ENCODE measurements around the gene RNF103.
A peak's percentile ranks its signal among the peaks of the same experiment; 100 is the strongest.
"Not testable (repeated sequence)": the region's sequence is repeated elsewhere in the genome, so short reads cannot be mapped to it uniquely, and the experiment has no call there.

Gene RNF103

DNA sequence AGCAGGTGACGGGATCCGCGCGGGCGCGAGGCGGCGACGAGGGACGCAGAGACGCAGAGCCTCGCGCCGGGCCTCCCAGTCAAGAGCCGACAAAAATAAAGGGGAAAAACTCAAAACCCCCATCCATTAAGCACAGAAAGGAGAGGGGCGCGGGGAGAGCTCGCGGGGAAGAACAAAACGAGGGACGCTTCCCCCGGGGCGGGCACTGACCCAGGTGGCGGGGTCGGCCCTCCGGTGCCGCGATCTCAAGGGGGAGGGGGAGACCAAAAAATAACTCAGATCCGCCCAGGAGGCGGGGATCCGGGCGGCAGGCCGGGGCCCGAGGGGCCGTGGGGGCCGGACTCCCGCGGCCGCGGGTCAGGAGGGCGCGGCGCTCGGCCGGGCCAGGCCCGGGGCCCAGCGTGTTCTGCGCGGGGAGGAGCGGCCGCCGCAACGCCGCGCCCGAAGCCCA is 597 bp downstream of the RNF103 start:
- DNase-seq (ENCODE audit: low read depth, low spot score), result no peak

GRCh38 chr2:86622519-86623042 is 1.1 kb downstream of the RNF103 start:
- DNase-seq (ENCODE audit: low read depth, low spot score), result peak; percentile 54

GRCh38 chr2:86621280-86621943 is 2.3 kb downstream of the RNF103 start:
- peak; percentile 11 for DNase-seq (ENCODE audit: low read depth, low spot score)

- DNase-seq (ENCODE audit: low read depth, low spot score), result no peak
Measured at GRCh38 chr2:86617738-86618137, 5.9 kb downstream of the RNF103 start.

DNA sequence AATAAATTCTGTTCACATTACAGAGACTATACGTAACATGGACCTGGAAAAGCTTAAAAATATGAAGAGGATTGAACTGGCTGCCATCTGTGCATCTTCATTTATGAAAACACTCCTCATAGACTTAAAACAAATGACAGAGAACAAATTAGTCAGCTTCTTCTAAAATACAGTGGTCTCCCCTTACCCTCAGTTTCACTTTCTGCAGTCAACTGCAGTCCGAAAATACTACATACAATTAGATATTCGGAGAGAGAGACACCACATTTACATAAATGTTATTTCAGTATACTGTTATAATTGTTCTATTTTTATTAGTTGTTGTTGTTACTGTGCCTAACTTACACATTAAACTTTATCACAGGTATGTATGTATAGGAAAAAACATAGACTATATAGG is 6.5 kb downstream of the RNF103 start:
- no peak for DNase-seq (ENCODE audit: low read depth, low spot score)

GRCh38 chr2:86616502-86616901 is 7.2 kb downstream of the RNF103 start:
- DNase-seq (ENCODE audit: low read depth, low spot score), result no peak

- DNase-seq (ENCODE audit: low read depth, low spot score), result no peak
Measured at GRCh38 chr2:86615596-86615995, 8.1 kb downstream of the RNF103 start.

- no peak for DNase-seq (ENCODE audit: low read depth, low spot score)
Measured at GRCh38 chr2:86613515-86613914, 10.2 kb downstream of the RNF103 start.

GRCh38 chr2:86610871-86611270 is 12.8 kb downstream of the RNF103 start:
- DNase-seq (ENCODE audit: low read depth, low spot score), result no peak

GRCh38 chr2:86608832-86609410 is 14.7 kb downstream of the RNF103 start:
- DNase-seq (ENCODE audit: low read depth, low spot score), result no peak

- no peak for DNase-seq (ENCODE audit: low read depth, low spot score)
Measured at GRCh38 chr2:86603905-86604304, 19.8 kb downstream of the RNF103 start.

DNA sequence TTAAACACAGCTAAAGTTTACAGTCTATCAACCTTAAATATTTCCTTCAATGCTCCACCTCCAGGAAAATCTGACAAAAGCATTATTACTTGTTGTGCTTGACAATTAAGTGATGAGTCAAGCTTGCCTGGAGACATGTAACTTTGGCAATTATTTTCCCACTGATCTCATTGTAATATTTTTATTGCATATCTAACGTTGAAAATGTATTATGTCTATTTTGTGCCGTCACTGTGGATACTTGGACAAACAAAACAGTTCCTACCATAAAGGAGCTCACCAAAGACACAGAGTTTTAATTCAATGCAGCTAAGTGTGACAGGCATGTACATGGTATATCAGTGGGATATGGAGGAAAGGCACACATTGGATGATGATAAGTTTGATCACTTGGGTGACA is 24.7 kb downstream of the RNF103 start:
- no peak for DNase-seq (ENCODE audit: low read depth, low spot score)

DNA sequence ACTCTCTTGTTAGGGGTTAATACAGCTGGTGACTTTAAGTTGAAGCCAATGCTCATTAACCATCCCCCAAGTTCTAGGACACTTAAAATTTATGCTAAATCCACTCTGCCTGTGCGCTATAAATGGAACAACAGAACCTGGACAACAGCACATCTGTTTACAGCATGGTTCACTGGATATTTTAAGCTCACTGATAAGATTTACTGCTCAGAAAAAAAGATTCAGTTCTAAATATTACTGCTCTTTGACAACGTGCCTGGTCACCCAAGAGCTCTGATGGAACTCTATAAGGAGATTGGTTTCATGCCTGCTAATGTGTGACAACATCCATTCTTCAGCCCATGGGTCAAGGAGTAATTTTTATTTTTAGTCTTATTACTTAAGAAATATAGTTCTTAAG is 27.5 kb downstream of the RNF103 start:
- no peak for DNase-seq (ENCODE audit: low read depth, low spot score)

DNA sequence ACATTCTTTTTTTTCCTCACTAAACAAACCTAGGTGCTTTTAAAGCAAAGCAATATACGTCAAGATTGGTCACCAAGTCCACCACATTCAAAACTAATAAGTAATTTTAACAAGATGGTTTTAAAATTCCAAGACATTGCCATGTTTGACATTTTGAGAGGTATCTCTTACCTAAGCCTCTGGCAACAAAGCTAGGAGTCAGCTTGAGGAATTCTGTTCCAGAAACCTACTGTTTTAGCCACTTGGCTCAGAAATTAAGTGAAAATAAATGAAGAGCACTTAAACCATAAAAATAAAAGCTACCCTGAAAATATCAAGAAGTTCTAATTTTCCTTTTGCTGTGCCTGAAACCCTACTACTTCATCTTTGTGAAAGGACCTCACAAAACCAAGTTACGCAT is 30.4 kb downstream of the RNF103 start:
- DNase-seq (ENCODE audit: low read depth, low spot score), result no peak

- peak; percentile 18 for DNase-seq (ENCODE audit: low read depth, low spot score)
Measured at GRCh38 chr2:86592547-86593230, 31.0 kb downstream of the RNF103 start.

DNA sequence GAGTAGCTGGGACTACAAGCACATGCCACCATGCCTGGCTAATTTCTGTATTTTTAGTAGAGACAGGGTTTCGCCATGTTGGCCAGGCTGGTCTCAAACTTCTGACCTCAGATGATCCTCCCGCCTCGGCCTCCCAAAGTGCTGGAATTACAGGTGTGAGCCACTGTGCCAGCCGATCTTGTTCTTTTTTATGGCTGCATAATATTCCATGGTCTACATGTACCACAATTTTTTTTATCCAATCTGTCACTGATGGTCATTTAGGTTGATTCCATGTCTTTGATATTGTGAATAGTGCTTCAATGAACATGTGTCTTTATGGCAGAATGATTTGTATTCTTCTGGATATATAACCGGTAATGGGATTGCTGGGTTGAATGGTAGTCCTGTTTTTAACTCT is 34.0 kb downstream of the RNF103 start:
- not testable (repeated sequence) for DNase-seq (ENCODE audit: low read depth, low spot score)

DNA sequence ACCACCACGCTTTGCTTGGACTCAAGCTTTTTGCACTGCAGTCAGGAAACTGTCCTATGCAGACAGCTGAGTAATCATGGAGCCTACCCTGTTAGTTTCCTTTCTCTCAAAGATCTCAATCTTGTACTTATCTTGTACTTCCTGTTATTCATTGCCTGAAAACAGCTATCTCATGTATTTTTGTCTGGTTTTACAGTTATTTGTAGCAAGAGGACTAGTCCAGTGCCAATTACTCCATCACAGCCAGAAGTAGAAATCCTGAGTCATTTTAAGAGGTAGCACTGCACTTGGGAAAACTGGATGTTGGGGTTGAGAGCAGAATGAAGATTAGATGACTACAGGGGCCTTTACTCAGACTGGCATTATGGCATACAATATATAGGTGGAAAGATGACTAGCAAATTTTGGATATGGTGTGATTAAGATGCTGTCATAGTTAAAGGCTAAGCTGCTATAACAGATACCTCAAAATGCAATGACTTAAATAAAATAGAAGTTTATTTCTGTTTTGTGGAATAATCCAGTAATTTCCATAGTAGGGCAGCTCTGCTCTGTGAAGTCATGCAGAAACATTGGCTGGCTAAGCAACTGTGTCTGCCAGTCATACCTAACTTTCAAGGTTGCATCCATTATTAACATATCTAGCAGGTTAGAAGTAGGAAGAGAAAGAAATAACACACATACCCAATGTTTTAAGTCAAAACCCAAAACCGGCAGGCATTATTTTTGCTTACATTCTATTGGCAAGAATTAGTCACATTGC is 39.3 kb downstream of the RNF103 start:
- DNase-seq (ENCODE audit: low read depth, low spot score), result peak; percentile 4

DNA sequence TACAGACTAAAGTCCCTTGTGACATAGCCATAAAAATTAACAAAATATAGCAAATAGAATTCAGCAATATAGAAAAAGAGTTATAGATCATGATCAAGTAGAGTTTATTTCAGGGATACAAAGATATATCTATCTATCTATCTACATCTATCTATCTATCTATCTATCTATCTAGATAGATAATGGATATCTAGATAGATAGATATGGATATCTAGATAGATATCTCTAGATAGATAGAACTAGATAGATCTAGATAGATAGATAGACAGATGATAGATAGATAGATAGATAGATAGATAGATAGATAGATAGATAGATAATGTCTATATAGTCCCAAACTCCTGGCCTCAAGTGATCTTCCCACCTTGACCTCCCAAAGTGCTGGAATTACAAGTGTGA is 43.1 kb downstream of the RNF103 start:
- DNase-seq (ENCODE audit: low read depth, low spot score), result no peak

DNA sequence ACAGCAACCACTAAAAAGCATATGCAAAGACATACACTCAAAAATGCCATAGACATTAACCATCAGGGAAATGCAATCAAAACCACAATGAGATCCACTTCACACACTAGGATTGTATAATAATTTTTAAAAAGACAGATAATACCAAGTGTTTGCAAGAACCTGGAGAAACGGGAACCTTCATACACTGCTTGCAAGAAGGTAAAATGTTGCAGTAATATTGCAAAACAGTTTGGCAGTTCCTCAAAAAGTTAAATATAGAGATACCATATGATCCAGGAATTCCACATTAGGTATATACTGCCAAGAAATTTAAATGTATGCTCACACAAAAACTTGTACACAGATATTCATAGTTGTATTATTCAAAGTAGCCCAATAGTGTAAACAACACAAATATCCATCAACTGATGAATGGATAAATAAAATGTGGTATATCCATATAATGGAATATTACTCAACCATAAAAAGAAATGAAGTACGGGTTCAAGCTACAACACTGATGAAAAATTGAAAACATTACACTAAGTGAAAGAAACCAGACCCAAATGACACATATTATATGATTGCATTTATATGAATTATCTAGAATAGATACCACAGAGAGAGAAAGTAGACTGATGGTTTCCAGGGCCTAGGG is 45.7 kb downstream of the RNF103 start:
- no peak for DNase-seq (ENCODE audit: low read depth, low spot score)

DNA sequence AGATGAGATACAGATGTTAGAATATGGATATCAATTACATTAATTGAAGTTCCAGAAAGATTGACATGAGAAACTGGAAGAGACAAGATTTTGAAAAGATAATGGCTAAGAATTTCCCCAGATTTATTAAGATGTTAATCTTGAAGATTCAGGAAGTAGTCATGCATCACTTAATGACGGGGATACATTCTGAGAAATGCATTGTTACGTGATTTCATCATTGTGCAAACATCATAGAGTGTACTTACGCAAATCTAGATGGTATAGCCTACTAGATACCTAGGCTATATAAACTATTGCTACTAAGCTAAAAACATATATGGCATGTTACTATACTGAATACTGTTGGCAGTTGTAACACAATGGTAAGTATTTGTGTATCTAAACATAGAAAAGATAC is 53.6 kb downstream of the RNF103 start:
- no peak for DNase-seq (ENCODE audit: low read depth, low spot score)

- DNase-seq (ENCODE audit: low read depth, low spot score), result no peak
Measured at GRCh38 chr2:86566821-86567190, 56.9 kb downstream of the RNF103 start.
